Measurements from ENCODE around the gene ABLIM3.
"Not testable (repeated sequence)": the region's sequence is repeated elsewhere in the genome, so short reads cannot be mapped to it uniquely, and the experiment has no call there.

ABLIM3 gene

DNA sequence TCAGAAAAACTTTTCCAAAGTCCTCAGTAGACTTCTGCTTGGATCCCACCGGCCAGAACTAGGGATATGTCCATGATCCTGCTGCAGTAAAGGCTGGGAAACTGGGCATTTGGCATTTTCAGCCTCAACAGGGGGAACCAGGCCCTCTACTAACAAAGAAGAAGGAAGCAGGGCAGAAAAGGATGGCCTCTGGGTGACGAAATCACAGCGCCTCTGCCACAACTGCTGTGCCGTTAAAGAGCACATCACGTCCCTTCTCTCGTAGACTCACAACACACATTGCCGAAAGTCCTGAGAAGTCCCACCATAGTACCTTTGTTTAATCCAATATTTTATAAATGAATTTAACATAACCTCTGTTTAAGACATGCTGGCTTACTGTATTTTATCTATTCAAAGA lies 120.0 kb downstream of the ABLIM3 start:
- DNase-seq = no peak

DNA sequence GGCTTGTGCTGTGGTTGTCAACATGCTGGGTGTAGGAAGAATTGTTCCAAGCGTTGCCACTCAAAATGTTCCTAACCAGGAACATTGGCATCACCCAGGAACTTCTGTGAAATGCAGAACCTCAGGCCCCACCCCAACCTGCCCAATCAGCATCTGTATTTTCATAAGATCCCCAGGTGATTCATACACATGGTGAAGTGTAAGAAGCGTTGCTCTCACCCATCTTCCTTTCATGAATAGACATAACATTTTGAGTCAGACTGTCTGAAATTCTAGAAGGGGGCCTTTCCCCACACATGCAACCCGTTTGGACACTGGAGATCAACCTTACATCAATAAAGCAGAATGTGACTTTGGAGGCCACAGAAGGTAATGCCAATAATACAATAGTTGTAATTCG lies 121.0 kb downstream of the ABLIM3 start:
- DNase-seq = no peak

DNA sequence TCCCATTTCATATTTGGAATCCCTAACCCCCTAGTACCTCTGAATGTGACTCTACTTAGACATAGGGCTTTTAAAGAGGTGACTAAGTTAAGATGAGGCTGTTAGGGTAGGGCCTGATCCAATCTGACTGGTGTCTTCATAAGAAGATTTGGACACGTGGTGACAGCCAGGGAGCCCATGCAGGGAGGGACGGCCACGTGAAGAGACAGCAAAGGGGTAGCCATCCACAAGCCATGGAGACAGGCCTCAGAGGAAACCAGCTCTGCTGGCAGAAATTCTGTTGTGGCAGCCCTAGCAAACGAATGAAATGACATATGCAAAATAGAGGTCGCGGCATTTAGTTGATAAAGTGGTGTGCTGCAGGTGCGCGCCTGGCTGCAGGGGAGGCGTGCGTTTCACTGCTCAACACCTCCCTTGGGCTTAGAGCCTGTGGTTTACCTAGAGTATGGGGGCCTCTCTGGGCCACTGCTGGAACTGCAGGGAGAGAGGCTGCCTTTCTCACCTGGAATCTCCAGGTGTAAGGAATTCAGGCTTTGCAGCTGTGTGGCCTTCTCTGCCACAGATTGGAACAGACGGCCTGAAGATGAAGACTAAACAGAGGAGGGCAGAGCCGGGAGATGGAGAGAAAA lies 123.3 kb downstream of the ABLIM3 start:
- DNase-seq = peak in 1 of 2 experiments; percentile 59

DNA sequence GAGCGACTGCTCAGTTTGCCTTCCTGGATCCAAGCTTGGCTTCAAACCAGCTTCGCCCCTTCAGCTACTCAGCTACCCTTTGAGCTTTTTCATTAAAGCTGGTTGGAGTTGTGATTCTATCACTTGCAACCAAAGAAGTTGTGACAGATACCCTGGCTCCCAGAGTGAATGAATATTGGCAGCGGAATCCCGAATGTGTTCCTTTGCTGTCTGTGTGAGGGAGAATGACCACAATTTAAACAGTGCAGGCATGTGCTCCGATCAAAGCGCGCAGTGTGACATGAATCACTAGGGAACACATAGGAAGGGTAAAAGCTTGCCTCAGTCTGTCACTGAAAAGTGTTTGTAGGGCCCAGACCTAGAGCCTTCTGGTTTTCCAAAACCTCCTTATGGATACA lies 123.8 kb downstream of the ABLIM3 start:
- no peak for DNase-seq

DNA sequence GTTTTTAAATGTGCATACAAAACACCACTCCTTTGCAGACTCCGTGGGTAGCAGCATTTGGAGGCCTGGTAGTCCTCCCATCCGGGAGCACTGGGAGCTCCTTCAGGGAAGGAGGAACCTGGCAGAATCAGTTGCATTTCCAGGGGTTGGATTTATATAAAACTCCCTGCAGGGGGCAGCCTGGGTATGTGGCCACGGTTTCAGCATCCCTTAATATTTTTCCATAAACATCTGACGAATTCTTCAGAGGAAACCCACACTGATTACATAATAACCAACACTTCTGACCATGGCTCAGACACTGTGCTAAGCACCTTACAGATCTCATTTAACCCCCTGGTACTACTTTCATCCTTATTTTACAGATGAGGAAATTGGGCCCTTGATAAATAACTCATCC lies 124.3 kb downstream of the ABLIM3 start:
- DNase-seq = no peak

DNA sequence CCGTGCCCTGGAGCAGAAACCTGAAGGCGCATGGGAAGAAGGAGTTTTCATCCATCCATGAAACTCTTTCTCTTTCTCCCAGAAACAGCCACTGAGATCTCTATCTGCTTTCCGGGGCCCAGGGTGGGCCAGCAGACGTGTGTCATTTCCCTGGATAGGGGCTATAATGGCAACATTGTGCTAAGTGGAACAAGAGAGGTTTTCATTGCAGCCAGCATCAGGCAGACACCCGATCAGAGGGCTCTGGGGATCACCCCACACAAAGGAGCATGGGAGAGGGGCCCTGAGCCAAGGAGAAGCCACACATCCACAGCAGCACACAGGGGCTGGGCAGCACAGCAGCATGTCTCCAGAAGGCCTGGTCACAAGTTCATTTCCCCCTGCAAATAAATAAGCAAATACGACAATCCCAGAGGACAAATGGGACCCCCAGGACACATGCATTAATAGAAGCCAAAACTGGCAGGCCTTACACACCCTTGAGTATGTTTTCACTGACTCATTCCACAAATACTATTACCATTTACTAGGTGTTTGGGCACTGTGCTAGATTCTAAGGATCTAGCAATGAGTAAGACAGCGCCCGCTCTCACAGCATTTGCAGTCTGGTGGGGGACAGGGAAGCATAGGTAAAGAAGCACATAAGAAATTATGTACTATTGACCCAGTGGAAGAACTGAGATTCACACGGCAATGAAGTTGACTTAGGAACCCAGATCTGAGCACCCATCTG lies 126.1 kb downstream of the ABLIM3 start:
- DNase-seq = no peak

DNA sequence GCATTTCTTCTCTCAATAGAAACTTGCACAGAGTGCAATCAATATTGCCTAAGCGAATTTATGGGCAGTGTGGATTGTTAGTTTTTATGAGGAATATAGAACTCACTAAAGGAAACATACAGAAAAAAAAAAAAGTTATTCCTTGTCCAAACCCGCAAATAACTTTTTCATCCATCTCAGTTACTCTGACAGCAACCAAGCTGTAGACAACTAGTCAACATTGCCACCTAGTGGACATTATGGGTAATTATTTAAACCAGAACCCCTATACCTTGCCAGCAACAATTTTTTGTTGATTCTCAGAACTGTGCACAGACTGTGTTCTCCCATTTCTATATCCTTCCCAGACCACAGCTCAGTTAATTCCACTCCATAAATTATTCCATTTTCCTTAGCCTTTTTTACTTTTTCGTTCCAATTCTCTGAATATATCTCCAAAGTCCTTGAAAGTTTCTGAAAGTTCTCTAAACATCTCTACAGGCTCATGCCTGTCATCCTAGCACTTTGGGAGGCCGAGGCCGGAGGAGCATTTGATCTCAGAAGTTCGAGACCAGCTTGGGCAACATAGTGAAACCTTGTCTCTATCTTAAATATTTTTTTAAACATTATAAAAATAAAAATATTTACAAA lies 127.8 kb downstream of the ABLIM3 start:
- DNase-seq = peak in 1 of 2 experiments; percentile 29

DNA sequence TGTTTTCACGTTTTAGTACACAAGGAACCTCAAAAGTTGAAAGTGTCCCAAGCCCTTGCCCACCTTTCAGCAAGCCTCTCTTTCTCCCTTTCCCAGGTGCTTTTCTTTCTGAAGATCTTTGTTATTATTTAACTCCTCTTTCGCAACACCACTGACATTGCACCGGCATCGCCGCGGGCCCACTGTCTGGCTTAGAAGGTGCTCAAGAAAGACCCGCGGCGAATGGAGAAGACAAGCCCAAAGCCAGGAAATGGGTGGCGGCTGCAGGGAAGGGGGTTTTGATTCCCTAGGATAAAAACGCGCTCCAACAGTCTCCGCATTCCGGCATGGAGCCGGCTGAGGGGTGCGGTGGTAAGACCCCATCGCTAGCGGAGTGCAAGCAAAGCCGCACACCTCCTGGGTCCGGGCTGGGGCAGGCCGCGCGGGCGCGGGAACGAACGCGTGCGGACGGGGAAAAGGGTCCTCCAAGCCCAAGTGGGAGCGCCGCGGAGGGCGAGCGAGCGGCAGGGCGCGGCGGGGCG lies 130.0 kb downstream of the ABLIM3 start:
- DNase-seq = no peak

DNA sequence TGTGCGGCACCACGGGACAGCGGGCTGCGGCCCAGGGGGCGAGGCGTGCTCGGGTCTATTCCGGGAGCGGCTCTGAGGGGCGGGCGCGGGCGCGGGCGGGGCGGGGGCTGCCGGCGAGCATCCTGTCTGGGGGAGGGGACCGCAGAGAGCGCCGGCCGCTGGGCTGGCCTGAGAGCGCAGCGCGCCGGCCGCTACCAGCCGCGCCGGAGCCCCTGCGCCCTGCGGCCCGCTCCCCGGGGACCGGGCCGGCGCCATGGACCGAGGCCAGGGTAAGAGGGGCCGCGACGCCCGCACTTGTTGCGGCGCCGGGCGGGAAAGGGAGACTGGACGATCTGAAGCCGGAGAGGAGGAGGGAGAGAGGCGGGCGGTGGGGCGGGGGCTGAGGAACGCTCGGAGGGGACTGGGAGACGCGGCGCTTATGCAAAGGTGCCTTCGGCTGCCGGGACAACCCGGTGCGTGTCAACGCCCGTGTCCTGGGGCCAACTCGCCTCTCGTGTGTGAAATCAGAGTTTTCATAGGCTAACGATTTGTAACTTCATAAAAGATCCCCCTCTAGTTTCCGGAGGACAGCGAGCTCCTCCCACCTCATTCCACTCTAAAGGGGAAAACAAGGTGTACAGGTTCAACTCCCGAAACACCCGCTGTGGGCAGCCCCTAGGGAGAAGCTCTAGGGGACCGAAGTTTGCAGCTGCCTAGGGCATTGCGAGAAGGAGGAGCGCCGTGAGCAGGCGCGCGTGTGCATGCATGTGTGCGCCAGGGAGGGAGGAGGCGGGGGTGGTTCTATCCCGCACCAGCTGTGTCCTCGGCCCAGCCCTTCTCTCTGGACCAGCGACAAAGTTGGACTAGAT lies 130.6 kb downstream of the ABLIM3 start, which contains the start of gene AFAP1L1:
AFAP1L1 (plus strand) TSS at position 144 of the 848 bp plus-strand sequence; CDS start at position 254, 110 bp downstream.
- no peak for DNase-seq

DNA sequence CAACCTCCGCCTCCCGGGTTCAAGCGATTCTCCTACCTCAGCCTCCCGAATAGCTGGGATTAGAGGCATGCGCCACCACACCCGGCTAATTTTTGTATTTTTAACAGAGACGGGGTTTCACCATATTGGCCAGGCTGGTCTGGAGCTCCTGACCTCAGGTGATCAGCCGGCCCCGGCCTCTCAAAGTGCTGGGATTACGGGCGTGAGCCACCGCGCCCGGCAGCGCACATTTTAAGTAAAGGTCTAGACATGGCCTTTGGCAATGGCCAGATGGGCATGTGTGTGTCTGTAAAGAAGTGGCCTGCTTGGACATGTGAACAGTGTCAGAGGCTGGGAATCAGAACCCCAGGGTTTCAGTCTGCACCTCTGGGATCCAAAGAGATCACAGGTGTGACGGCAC lies 131.5 kb downstream of the ABLIM3 start:
- DNase-seq = not testable (repeated sequence)

DNA sequence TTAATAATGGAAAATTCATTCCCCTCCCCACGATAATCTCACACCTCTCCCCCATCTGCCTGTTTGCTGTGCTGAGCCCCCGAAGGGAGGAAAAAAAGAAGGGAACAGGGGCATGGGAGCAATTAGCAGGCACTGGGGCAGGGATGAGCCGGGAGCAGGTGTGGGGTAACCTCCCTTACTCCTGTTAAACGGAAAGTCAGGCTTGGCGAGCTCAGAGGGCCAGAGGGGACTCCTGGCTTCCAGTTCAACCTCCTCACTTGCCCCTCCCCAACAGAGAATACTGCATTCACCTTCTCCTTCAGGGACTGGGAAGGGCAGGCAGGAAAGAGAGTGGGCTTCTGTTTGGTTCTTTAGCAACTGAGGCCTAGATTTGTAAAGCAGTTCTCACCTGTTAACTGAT lies 131.9 kb downstream of the ABLIM3 start:
- no peak for DNase-seq

DNA sequence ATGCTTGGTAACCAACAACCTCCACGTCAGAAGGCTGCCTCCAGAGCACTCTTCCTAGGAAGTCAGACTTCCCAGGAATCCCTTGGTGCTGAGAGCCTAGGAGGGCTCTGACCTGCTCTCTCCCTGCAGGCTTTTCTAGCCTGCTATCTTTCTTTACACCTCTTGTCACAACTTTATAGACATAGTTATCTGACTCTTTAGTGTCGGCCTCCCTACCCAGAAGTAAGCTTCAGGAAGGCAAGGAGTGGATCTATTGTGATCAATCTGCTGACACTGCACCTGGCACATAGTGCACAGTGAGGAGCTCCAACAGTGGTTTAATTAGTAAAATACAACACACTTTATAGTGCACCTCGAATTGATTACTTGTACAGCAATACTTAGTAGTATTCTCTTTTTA lies 132.7 kb downstream of the ABLIM3 start:
- no peak for DNase-seq

DNA sequence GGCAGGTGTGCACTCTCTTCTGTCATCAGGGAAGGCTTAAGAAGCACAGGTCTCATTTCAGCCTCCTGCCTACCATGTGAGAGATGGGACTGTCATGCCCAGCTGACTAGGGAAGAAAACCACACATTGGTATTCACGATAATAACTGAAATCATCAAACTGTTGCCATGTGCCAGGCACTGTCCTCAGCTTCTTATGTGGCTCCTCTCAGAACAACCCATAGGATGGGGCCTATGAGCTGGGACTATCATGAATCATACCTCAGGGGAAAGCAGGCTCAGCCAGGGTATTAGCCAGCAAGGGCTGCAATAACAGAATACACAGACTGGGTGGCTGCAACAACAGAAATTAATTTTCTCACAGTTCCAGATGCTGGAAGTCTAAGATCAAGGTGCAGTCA lies 133.6 kb downstream of the ABLIM3 start:
- no peak for DNase-seq

DNA sequence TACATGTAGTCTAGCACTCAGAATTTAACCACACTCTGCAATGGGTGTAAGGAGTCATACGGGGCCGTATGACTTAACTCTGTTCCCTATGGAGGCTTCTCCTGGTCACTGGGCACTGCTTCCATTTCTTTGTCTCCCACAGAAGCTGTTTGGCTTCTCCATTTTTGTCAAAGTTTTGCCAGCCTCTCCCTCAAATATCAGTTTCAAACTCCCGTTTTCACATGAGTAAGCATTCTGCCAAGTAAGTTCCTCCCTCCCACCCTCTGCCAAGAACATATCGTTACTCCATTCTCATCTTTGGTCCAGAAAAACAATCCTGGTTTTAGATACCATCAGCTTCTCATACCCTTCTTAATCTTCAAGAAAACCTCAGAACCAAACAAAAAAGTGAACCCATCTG lies 136.5 kb downstream of the ABLIM3 start:
- no peak for DNase-seq

DNA sequence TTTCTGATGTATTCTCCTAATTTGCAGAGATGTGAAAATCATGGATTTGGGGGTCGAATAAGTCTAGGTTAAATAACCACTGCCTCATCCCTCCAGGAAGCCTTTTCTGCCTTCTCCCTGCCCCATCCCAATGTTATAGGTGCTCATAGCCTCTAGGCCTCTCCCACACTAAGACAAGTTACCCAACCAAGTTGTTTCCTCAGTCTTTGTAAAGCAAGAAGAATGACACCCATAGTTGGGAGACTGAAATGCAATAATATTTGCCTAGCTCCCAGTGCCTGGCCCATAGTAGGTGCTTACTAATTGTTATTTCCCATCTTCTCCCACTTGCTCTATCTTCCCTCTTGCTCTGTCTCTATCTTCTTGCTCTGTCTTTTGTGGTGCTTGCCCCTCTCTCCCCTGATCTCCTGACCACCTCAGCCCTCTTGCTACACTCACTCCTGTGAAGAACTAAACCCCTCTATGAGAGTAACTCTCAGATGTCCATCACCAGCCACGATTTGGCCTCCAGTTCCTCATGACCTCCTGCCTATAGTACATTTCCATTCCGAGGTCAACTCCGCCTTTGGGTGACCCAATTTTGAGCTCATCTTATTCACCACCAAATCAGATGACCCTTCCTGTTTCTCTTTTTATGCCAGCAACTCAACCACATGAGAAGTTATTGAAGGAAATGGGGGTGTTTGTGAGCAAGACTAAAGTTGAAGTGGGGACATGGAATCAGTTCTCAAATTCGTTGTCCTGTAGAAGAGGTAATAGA lies 137.3 kb downstream of the ABLIM3 start:
- no peak for DNase-seq

DNA sequence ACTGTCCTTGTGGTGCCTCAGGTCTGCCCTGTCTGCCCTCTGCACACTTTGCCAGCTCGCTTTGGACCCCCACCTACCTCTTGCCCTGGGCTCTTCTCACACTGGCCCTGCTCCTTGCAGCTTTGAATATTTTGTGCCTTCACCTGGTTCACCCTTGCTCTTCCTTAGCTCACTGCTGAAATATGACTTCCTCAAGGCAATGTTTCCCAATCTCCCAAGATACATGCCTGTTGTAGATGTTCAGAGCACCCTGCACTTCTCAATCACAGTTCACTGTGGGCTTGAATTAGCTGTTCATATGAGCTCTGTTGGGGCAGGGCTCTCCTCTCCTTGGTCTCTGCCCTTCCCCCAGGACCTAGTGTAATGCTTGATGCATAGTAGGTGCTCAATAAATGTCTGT lies 138.4 kb downstream of the ABLIM3 start:
- DNase-seq = no peak

DNA sequence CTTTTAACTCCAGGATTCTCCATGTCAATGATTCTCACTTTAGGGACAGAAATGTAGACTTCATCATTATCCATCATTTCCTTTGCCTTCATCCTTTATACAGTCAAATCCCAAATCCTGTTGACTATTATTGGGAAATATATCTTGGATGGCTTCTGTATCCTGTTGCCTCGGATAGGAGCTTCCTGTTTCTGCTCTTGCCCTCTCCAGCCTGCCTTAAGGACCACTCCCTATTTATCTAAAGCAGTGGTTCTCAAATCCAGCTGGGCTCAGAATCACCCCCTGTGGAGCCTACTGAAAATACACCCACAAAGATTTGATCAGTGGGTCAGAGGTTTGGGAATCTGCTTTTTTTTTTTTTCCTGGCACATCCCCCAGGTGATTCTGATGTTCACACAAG lies 138.8 kb downstream of the ABLIM3 start:
- DNase-seq = no peak

DNA sequence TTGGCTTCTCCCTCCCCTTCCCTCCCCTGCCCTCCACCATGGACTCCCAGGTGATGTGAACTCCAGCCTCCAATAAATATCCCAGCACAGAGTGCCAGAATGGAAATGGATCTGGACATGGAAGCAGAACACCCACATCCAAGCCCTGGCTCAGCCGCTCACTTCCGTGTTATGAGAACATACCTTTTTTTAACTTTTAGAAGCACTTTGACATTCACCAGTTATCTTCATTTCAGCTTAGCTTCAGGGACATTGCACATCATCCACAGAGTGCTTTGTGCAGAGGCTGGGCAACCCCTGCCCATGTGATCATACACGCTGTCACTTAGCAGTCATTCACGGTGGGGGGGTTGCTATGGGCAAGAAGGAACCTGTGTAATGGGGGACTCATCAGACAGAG lies 139.5 kb downstream of the ABLIM3 start:
- DNase-seq = no peak

DNA sequence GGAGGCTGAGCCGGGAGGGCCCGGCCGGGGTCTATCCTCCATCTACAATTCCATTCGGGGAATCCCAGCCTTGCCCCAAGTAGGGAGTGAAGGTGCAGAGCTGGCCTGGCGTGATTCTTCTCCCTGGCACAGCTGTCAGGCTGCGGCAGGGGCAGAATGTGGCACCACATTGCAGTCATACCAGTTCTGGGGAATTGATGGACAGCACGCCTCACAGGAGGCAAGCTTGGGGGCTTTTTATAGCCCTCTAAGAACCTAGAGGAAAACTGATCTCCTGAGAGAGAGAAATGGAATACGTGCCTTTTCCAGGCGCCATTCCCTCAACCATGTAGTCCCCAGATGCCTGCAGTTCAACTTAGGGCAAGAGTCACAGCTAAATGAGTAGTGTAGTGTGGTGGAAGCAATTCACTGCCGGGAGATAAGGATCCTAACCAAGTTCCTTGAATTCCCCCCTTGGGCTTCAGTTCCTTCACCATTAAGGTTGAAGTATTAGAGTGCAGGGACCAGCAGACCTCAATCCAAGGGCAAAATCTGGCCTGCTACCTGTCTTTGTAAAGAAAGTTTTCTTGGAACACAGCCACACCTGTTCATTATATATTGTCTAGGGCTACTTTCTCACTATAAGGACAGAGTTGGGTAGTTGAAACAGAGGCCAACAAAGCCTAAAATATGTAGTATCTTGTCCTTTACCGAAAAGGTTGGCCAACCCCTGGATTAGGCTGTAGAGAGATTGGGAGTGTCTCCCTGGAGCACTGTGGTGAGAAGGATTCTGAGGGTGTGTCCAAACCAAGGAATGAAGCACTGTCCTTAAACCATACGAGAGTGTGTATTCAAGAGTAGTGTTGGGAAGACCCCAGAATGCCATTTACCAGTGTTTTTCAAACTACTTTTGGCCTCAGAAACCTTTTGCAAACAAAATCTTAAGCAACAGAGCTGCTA lies 141.0 kb downstream of the ABLIM3 start:
- no peak for DNase-seq

DNA sequence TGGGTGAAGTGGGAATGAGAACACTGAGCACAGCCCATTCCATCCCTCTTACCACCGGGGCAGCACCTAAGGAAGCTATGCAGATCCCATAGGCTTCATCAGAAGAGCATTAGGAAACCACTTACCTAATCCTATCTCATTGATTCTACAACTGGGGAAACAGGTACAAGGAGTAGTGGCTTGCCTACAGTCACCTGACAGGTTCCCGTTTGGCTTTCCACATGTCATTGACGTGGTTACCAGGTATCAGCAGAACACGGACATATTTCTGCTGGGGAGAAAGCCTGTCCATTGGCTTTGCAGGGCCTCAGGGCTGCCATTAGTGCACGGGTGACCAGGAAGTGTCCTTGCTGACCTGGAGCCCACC lies 141.7 kb downstream of the ABLIM3 start:
- no peak for DNase-seq

All from cerebellar nuclear complex (tissue), 1 donor.